ENCODE results near the gene PLXNA3.

DNA sequence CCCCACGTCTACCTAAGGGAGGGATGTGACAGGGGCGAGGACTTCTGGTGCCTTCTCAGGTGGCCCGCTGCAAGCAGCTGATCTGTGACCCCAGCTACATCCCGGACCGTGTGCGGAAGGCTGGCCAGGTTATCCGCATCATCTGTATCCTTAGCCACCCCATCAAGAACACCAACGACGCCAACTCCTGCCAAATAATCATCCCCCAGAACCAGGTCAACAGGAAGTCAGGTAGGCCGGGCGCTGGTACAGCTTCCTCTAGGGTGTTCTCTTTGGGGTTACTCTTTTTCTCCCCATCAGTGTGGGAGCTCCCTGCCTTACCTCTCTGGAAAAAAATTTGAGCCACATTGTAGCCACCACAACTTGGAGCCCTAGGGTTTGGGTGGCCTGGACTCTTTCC, 16.5 kb upstream of the PLXNA3 start:
- no peak for TF ChIP-seq POLR2A (IDR thresholded peaks at IDR 0.05)
- TF ChIP-seq, protein P1, sequence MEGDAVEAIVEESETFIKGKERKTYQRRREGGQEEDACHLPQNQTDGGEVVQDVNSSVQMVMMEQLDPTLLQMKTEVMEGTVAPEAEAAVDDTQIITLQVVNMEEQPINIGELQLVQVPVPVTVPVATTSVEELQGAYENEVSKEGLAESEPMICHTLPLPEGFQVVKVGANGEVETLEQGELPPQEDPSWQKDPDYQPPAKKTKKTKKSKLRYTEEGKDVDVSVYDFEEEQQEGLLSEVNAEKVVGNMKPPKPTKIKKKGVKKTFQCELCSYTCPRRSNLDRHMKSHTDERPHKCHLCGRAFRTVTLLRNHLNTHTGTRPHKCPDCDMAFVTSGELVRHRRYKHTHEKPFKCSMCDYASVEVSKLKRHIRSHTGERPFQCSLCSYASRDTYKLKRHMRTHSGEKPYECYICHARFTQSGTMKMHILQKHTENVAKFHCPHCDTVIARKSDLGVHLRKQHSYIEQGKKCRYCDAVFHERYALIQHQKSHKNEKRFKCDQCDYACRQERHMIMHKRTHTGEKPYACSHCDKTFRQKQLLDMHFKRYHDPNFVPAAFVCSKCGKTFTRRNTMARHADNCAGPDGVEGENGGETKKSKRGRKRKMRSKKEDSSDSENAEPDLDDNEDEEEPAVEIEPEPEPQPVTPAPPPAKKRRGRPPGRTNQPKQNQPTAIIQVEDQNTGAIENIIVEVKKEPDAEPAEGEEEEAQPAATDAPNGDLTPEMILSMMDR (IDR thresholded peaks at IDR 0.05) = no peak
